ENCODE measurements around the gene TUBG1. TPM values are rescaled to one million over a fixed set of nuclear protein-coding genes. Genes with fewer than 3 reads are reported as not detected.
"Not testable (repeated sequence)": the region's sequence is repeated elsewhere in the genome, so short reads cannot be mapped to it uniquely, and the experiment has no call there.

TUBG1 gene
- total RNA-seq, 1 experiment from 2014 or later: 133 TPM

GRCh38 chr17:42612013-42612412, 2.5 kb downstream of the TUBG1 start:
- Mint-ChIP-seq H3K9me3 (ENCODE audit: low read depth, unreplicated experiment) (no peaks in the 10 kb centered on the region), H3K27me3 (ENCODE audit: unreplicated experiment) (no peaks in the 10 kb centered on the region), H3K4me1 (ENCODE audit: low read depth, unreplicated experiment) (no peaks in the 10 kb centered on the region), H3K4me3 (ENCODE audit: low read depth, unreplicated experiment) (no peak overlapping the region), H3K36me3 (ENCODE audit: insufficient read depth, unreplicated experiment) (peaks cover 55% of the 10 kb centered on the region), H3K27ac (ENCODE audit: unreplicated experiment) (no peak overlapping the region)
- no peak for DNase-seq
- intact Hi-C loops (cut with micrococcal nuclease; ENCODE audit: unreplicated experiment): no loop called here
- no peak for TF ChIP-seq CTCF (IDR thresholded peaks at IDR 0.05; ENCODE audit: unreplicated experiment)
- CTCF ChIA-PET: interaction anchor here (0.6 kb wide), 1 partner anchor 259 kb away, joined by 5 read pairs; no protein-coding TSS in a partner anchor
- no TSS peak for BruUV-seq (replicated peaks)

- CTCF ChIA-PET: no interaction called here
- no peaks in the 10 kb centered on the region for H3K27me3 Mint-ChIP-seq (ENCODE audit: unreplicated experiment)
Measured at GRCh38 chr17:42613699-42614295, 4.3 kb downstream of the TUBG1 start.

GRCh38 chr17:42617956-42618431, 8.5 kb downstream of the TUBG1 start:
- no peak for DNase-seq
- Mint-ChIP-seq H3K27ac (ENCODE audit: unreplicated experiment) (no peak overlapping the region), H3K9me3 (ENCODE audit: low read depth, unreplicated experiment) (no peaks in the 10 kb centered on the region), H3K27me3 (ENCODE audit: unreplicated experiment) (no peaks in the 10 kb centered on the region), H3K4me3 (ENCODE audit: low read depth, unreplicated experiment) (no peak overlapping the region), H3K36me3 (ENCODE audit: insufficient read depth, unreplicated experiment) (peaks cover 25% of the 10 kb centered on the region), H3K4me1 (ENCODE audit: low read depth, unreplicated experiment) (peaks cover 12% of the 10 kb centered on the region)
- intact Hi-C loops (cut with micrococcal nuclease; ENCODE audit: unreplicated experiment): no loop called here
- no peak for TF ChIP-seq CTCF (IDR thresholded peaks at IDR 0.05; ENCODE audit: unreplicated experiment)
- no TSS peak for BruUV-seq (replicated peaks)
- CTCF ChIA-PET: interaction anchor here (0.7 to 2.5 kb wide), 12 partner anchors 9 to 206 kb away, joined by 3 to 16 read pairs (median 7); partner anchors contain the start of genes BECN1, CNTNAP1, PLEKHH3 and PSMC3IP

More at GRCh38 chr17:42613699-42614295, 4.3 kb downstream of the TUBG1 start:
- H3K9me3 Mint-ChIP-seq (ENCODE audit: low read depth, unreplicated experiment): no peaks in the 10 kb centered on the region
- H3K36me3 Mint-ChIP-seq (ENCODE audit: insufficient read depth, unreplicated experiment): peaks cover 52% of the 10 kb centered on the region
- no peak overlapping the region for H3K27ac Mint-ChIP-seq (ENCODE audit: unreplicated experiment)
- no peak for DNase-seq
- intact Hi-C loops (cut with micrococcal nuclease; ENCODE audit: unreplicated experiment): no loop called here
- H3K4me1 Mint-ChIP-seq (ENCODE audit: low read depth, unreplicated experiment): peaks cover 8% of the 10 kb centered on the region
- no TSS peak for BruUV-seq (replicated peaks)
- no peak for TF ChIP-seq CTCF (IDR thresholded peaks at IDR 0.05; ENCODE audit: unreplicated experiment)
- H3K4me3 Mint-ChIP-seq (ENCODE audit: low read depth, unreplicated experiment): peak overlapping the region; percentile 11

GRCh38 chr17:42618442-42619150, 9.1 kb downstream of the TUBG1 start:
- Mint-ChIP-seq H3K27ac (ENCODE audit: unreplicated experiment) (no peak overlapping the region), H3K4me3 (ENCODE audit: low read depth, unreplicated experiment) (no peak overlapping the region), H3K27me3 (ENCODE audit: unreplicated experiment) (no peaks in the 10 kb centered on the region), H3K9me3 (ENCODE audit: low read depth, unreplicated experiment) (no peaks in the 10 kb centered on the region), H3K4me1 (ENCODE audit: low read depth, unreplicated experiment) (peaks cover 15% of the 10 kb centered on the region), H3K36me3 (ENCODE audit: insufficient read depth, unreplicated experiment) (peaks cover 22% of the 10 kb centered on the region)
- no TSS peak for BruUV-seq (replicated peaks)
- CTCF ChIA-PET: interaction anchor here (0.6 to 2.5 kb wide), 15 partner anchors 10 to 205 kb away, joined by 3 to 16 read pairs (median 5); partner anchors contain the start of genes BECN1, CNTNAP1, PLEKHH3 and PSMC3IP
- peak; percentile 49 for TF ChIP-seq CTCF (IDR thresholded peaks at IDR 0.05; ENCODE audit: unreplicated experiment)
- peak; percentile 78 for DNase-seq
- intact Hi-C loops (cut with micrococcal nuclease; ENCODE audit: unreplicated experiment): no loop called here

GRCh38 chr17:42621987-42622386, 12.5 kb downstream of the TUBG1 start:
- H3K4me1 Mint-ChIP-seq (ENCODE audit: low read depth, unreplicated experiment): peaks cover 25% of the 10 kb centered on the region
- CTCF ChIA-PET; intact Hi-C loops (cut with micrococcal nuclease; ENCODE audit: unreplicated experiment); DNase-seq; H3K9me3 Mint-ChIP-seq (ENCODE audit: low read depth, unreplicated experiment); BruUV-seq (replicated peaks); H3K36me3 Mint-ChIP-seq (ENCODE audit: insufficient read depth, unreplicated experiment); H3K27me3 Mint-ChIP-seq (ENCODE audit: unreplicated experiment); H3K27ac Mint-ChIP-seq (ENCODE audit: unreplicated experiment); H3K4me3 Mint-ChIP-seq (ENCODE audit: low read depth, unreplicated experiment): not testable (repeated sequence)
